H1 (cell line): Measurements from ENCODE around the gene HMSD. TPM values are rescaled to one million over a fixed set of nuclear protein-coding genes. Genes with fewer than 3 reads are reported as not detected.

Experiments
- CTCF ChIA-PET: fragments of 300-600 bp; sonication (Branson Sonifier 250); formaldehyde crosslinking; loops from one replicate; lab custom pipeline; 2021; ENCODE audit not compliant: partially characterized antibody; lab: Charles Lee
- POLR2A ChIA-PET: fragments of 300-600 bp; sonication (Branson Sonifier 250); formaldehyde crosslinking; loops from one replicate; lab custom pipeline; 2021; ENCODE audit warnings: inconsistent platforms; ENCODE audit not compliant: partially characterized antibody; lab: Charles Lee
- DNase-seq, 2 experiments: peaks; one replicate each; pipeline versions ENCODE4 v3.0.0 to v3.0.0-alpha.2; 2010 to 2022; ENCODE audit warnings: low spot score in 2 of 2, low read depth in 1 of 2, mixed read lengths in 1 of 2
- FAIRE-seq: peaks from 2 replicates; lab custom pipeline; 2011; peaks lifted over from hg19 to GRCh38; lab: Jason Lieb, UNC
- H2AFZ ChIP-seq: 2 replicates; pipeline ENCODE4 v1.8.1; 2012; ENCODE audit warnings: low read length, inconsistent platforms
- H2AK5ac ChIP-seq: 2 replicates; pipeline ENCODE4 v1.6.1; 2013; ENCODE audit warnings: low read depth, low read length
- H2BK120ac ChIP-seq: replicated peaks from 2 replicates; pipeline ENCODE3; 2013; ENCODE audit warnings: low read depth, low read length, inconsistent platforms
- H2BK12ac ChIP-seq: 2 replicates; pipeline ENCODE4 v1.6.1; 2013; ENCODE audit warnings: low read depth, low read length
- H2BK15ac ChIP-seq: 2 replicates; pipeline ENCODE4 v1.6.1; 2013; ENCODE audit warnings: low read length
- H2BK20ac ChIP-seq: 2 replicates; pipeline ENCODE4 v1.6.1; 2013; ENCODE audit warnings: low read length
- H2BK5ac ChIP-seq: 2 replicates; pipeline ENCODE4 v1.6.1; 2013; ENCODE audit warnings: low read depth, low read length
- H3K14ac ChIP-seq: 2 replicates; pipeline ENCODE4 v1.6.1; 2013; ENCODE audit warnings: inconsistent platforms; ENCODE audit not compliant: insufficient read length
- H3K18ac ChIP-seq: 2 replicates; pipeline ENCODE4 v1.6.1; 2013; ENCODE audit warnings: low read length; ENCODE audit errors: extremely low read depth
- H3K23ac ChIP-seq: 2 replicates; pipeline ENCODE4 v1.6.1; 2013; ENCODE audit warnings: inconsistent platforms; ENCODE audit not compliant: insufficient read length
- H3K23me2 ChIP-seq: 2 replicates; pipeline ENCODE4 v1.6.1; 2013; ENCODE audit warnings: low read depth, low read length
- H3K27ac ChIP-seq: 2 replicates; pipeline ENCODE4 v1.6.1; 2011; ENCODE audit warnings: low read depth, low read length, inconsistent platforms
- H3K27me3 ChIP-seq, 4 experiments: replicated peaks in 1 of 4; 1 replicate in 1 of 4; 2 replicates in 3 of 4; pipeline versions ENCODE4 v1.6.1 to v1.8.1; 2011 to 2013; ENCODE audit warnings: low read length in 3 of 4, mild to moderate bottlenecking in 3 of 4, inconsistent platforms in 2 of 4, mixed read lengths in 2 of 4, moderate library complexity in 1 of 4; ENCODE audit not compliant: control insufficient read depth in 3 of 4, insufficient read depth in 3 of 4; ENCODE audit errors: extremely low read depth in 1 of 4
- H3K36me3 ChIP-seq, 4 experiments: 2 replicates each; pipeline versions ENCODE4 v1.6.1 to v1.8.1; 2011 to 2013; ENCODE audit warnings: mild to moderate bottlenecking in 4 of 4, low read length in 3 of 4, moderate library complexity in 2 of 4, control low read depth in 1 of 4, inconsistent platforms in 1 of 4; ENCODE audit not compliant: insufficient read depth in 4 of 4, control insufficient read depth in 2 of 4
- H3K4ac ChIP-seq: replicated peaks from 2 replicates; pipeline ENCODE3; 2013; ENCODE audit warnings: low read length, low read depth, mixed read lengths, inconsistent platforms; ENCODE audit not compliant: insufficient read length
- H3K4me1 ChIP-seq, 4 experiments: replicated peaks in 1 of 4; 1 replicate in 1 of 4; 2 replicates in 3 of 4; pipeline versions ENCODE4 v1.6.1 to v1.8.1; 2011 to 2013; ENCODE audit warnings: low read length in 3 of 4, inconsistent platforms in 2 of 4, mixed read lengths in 1 of 4; ENCODE audit not compliant: insufficient read depth in 4 of 4, control insufficient read depth in 3 of 4
- H3K4me2 ChIP-seq, 2 experiments: 2 replicates each; pipeline versions ENCODE4 v1.6.1 to v1.8.1; 2011 to 2013; ENCODE audit warnings: low read depth in 2 of 2, low read length in 2 of 2, control low read depth in 1 of 2, inconsistent platforms in 1 of 2, mild to moderate bottlenecking in 1 of 2; ENCODE audit not compliant: insufficient read depth in 1 of 2
- H3K4me3 ChIP-seq, 4 experiments: fragments of 200-600, 300-600 bp in 1 of 4; sonication (generic), shearing (Covaris generic), sonication (Bioruptor Twin) in 1 of 4; 2 replicates each; pipeline versions ENCODE4 v1.5.1 to v1.8.1; 2011 to 2016; ENCODE audit warnings: low read length in 4 of 4, low read depth in 3 of 4, control low read depth in 2 of 4, inconsistent platforms in 2 of 4, mild to moderate bottlenecking in 2 of 4, mixed read lengths in 1 of 4, moderate library complexity in 1 of 4; ENCODE audit not compliant: insufficient read depth in 2 of 4; ENCODE audit errors: extremely low read depth in 1 of 4
- H3K56ac ChIP-seq: replicated peaks from 2 replicates; pipeline ENCODE3; 2013; ENCODE audit warnings: low read depth, mild to moderate bottlenecking, mixed read lengths, low read length, inconsistent platforms; ENCODE audit not compliant: insufficient read length
- H3K79me1 ChIP-seq: 2 replicates; pipeline ENCODE4 v1.6.1; 2013; ENCODE audit warnings: low read depth, low read length, control low read depth
- H3K79me2 ChIP-seq, 2 experiments: 2 replicates each; pipeline versions ENCODE4 v1.6.1 to v1.8.1; 2012 to 2013; ENCODE audit warnings: low read length in 2 of 2, mild to moderate bottlenecking in 2 of 2, inconsistent platforms in 1 of 2; ENCODE audit not compliant: insufficient read depth in 2 of 2, control insufficient read depth in 1 of 2
- H3K9ac ChIP-seq, 4 experiments: replicated peaks in 1 of 4; 1 replicate in 1 of 4; 2 replicates in 3 of 4; pipeline versions ENCODE4 v1.6.1 to v1.8.1; 2011 to 2013; ENCODE audit warnings: low read depth in 3 of 4, low read length in 3 of 4, control low read depth in 2 of 4, mild to moderate bottlenecking in 2 of 4, moderate library complexity in 2 of 4, inconsistent platforms in 1 of 4; ENCODE audit errors: extremely low read depth in 1 of 4
- H3K9me3 ChIP-seq, 2 experiments: 2 replicates each; pipeline versions ENCODE4 v1.6.1 to v1.8.1; 2012 to 2013; ENCODE audit warnings: mild to moderate bottlenecking in 2 of 2, moderate library complexity in 2 of 2, control low read depth in 1 of 2, inconsistent platforms in 1 of 2, low read depth in 1 of 2, low read length in 1 of 2, mixed read lengths in 1 of 2; ENCODE audit not compliant: insufficient read depth in 2 of 2
- H4K20me1 ChIP-seq, 2 experiments: replicated peaks in 1 of 2; 2 replicates each; pipeline versions ENCODE3 to v1.8.1; 2011 to 2013; ENCODE audit warnings: inconsistent platforms in 2 of 2, low read length in 2 of 2, mild to moderate bottlenecking in 1 of 2; ENCODE audit not compliant: insufficient read depth in 2 of 2, control insufficient read depth in 1 of 2
- H4K5ac ChIP-seq: 2 replicates; pipeline ENCODE4 v1.6.1; 2013; ENCODE audit warnings: low read length, low read depth, mixed read lengths, inconsistent platforms; ENCODE audit not compliant: insufficient read length
- H4K8ac ChIP-seq: 2 replicates; pipeline ENCODE4 v1.8.0; 2013; ENCODE audit warnings: mild to moderate bottlenecking, moderate library complexity, low read length, inconsistent platforms; ENCODE audit not compliant: insufficient read depth; ENCODE audit errors: extremely low read depth
- H4K91ac ChIP-seq: replicated peaks from 2 replicates; pipeline ENCODE3; 2013; ENCODE audit warnings: low read length, mixed read lengths, inconsistent platforms; ENCODE audit not compliant: insufficient read length
- KDM1A ChIP-seq: fragments of 200-600, 300-600 bp; sonication (generic); IDR thresholded peaks from 2 replicates; pipeline ENCODE4 v1.7.1; 2016; ENCODE audit warnings: mild to moderate bottlenecking, low read length, borderline replicate concordance
- POLR2A ChIP-seq, 2 experiments: IDR thresholded peaks; 1 replicate in 1 of 2; 2 replicates in 1 of 2; pipeline ENCODE4 v1.6.1; 2011; ENCODE audit warnings: low read depth in 2 of 2, low read length in 2 of 2, mild to moderate bottlenecking in 2 of 2; ENCODE audit errors: control extremely low read depth in 1 of 2
- POU5F1 ChIP-seq: IDR thresholded peaks from 2 replicates; pipeline ENCODE4 v1.6.1; 2011; ENCODE audit warnings: low read depth, mild to moderate bottlenecking, low read length, moderate library complexity
- RXRA ChIP-seq: IDR thresholded peaks from 2 replicates; pipeline ENCODE4 v1.6.1; 2011; ENCODE audit warnings: low read depth, mild to moderate bottlenecking, low read length, moderate library complexity; ENCODE audit not compliant: insufficient read depth
- TAF1 ChIP-seq: IDR thresholded peaks from 2 replicates; pipeline ENCODE4 v1.6.1; 2011; ENCODE audit warnings: mild to moderate bottlenecking, low read depth, low read length
- WGBS, 2 experiments: shearing (Covaris generic) in 1 of 2; methylation state at CpG; one replicate each; pipeline versions ENCODE4 v1.1.6 to v1.1.7; 2013 to 2015; ENCODE audit warnings: low lambda C conversion rate in 2 of 2, mixed read lengths in 2 of 2, inconsistent platforms in 1 of 2, low coverage in 1 of 2, missing lambda C conversion rate in 1 of 2; ENCODE audit not compliant: insufficient replicate concordance in 2 of 2, insufficient coverage in 1 of 2, insufficient read length in 1 of 2; ENCODE audit errors: extremely low coverage in 1 of 2, missing lambda C conversion rate in 1 of 2; 5-methylcytosine and 5-hydroxymethylcytosine counted together
- polyA plus RNA-seq, 7 experiments: library from polyadenylated mRNA; depleted of rRNA in 3 of 7; stranded (reverse) in 5 of 7; unstranded in 2 of 7; fragments of >200 nt in 5 of 7; fragments of 200-250 nt in 2 of 7; gene quantifications; 1 replicate in 5 of 7; 2 replicates in 1 of 7; 4 replicates in 1 of 7; pipeline versions ENCODE4 v1.2.1 to v1.2.3, GENCODE V29; 2011 to 2013; ENCODE audit warnings: missing spikeins in 2 of 7, mixed read lengths in 2 of 7
- total RNA-seq: library from RNA; stranded (reverse); fragmentation: NEBNext Ultra II Directional; extraction: Animal tissue kit (Norgen Biotek cat#: 25700); gene quantifications from 2 replicates; pipeline ENCODE4 v1.2.1, GENCODE V29; 2021

Gene HMSD
- total and polyA plus RNA-seq, 2 of the 8 experiments (the other 6 are each of a cell fraction or from before 2014, with no cell fraction given): 1.3 to 3.0 TPM

DNA sequence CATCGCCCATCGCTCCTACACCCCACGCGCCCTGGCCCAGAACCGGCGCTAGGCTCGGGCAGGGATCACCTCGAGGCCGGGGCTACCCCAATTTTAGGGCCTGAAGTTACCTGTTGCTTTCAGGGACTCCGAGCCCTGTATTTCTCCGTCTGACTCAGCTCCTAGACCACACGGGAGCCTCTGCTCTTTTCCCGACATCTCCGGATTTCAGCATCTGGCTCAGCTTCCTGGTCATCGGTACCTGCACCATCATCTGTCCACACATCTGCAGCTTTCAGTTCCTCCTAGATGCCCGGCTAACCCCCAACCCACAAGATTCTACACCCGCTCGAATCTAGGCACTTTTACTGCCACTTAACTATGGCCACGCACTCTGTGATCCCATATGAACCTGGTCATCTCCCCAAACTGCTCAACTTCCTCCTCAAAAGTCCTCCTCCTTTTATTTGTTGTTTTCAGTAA is 12.1 kb upstream of the HMSD start:
- Histone ChIP-seq H3K4me2 (peak overlapping the region; percentile 57 to 89), H2BK5ac (no peak overlapping the region), H4K5ac (no peak overlapping the region), H3K23ac (no peak overlapping the region), H3K23me2 (peaks cover 8% of the 10 kb centered on the region; the same call in 1 of the 2 replicates), H4K8ac (peak overlapping the region; percentile 80; the same call in 1 of the 2 replicates), H3K56ac (no peak overlapping the region), H3K4me1 (0 out of 7 replicates have a peak, but pooled peaks cover 0 to 3% (median 0%) of the 10 kb centered on the region in 4 experiments), H4K20me1 (no peaks in the 10 kb centered on the region), H3K36me3 (no peaks in the 10 kb centered on the region), H3K27me3 (peaks cover 3 to 19% (median 13%) of the 10 kb centered on the region in 4 experiments), H3K4me3 (peak overlapping the region; percentile 41 to 74 (median 56)), H2AK5ac (no peak overlapping the region), H3K79me2 (no peaks in the 10 kb centered on the region), H3K4ac (no peak overlapping the region), H3K14ac (no peak overlapping the region), H2AFZ (peak overlapping the region; percentile 88), H3K79me1 (no peaks in the 10 kb centered on the region), H2BK15ac (peak overlapping the region; percentile 97; the same call in 1 of the 2 replicates), H2BK20ac (no peak overlapping the region), H3K27ac (no peak overlapping the region), H3K9me3 (no peaks in the 10 kb centered on the region), H2BK12ac (no peak overlapping the region), H4K91ac (no peak overlapping the region), H3K9ac (no peak overlapping the region), H3K18ac (0 out of 2 replicates have a peak overlapping the region, but pooled peaks have one; percentile 14), H2BK120ac (no peak overlapping the region)
- FAIRE-seq (no peak), DNase-seq (no peak)
- POLR2A ChIA-PET: no interaction called here
- CTCF ChIA-PET: interaction anchor here (0.6 to 5.5 kb wide), 34 partner anchors 9 to 1410 kb away, joined by 3 to 35 read pairs (median 5); partner anchors contain the start of gene SERPINB10
- 56% methylated on average over 19 of the region's 19 CpGs; no CpG with 5 or more reads in 1 of the 2 experiments for WGBS, 2 experiments
- TF ChIP-seq RXRA (no peak), KDM1A (no peak), TAF1 (0 out of 2 replicates have a peak, but pooled peaks have one; percentile 2), POLR2A (IDR thresholded peaks at IDR 0.05; ENCODE audit: control extremely low read depth in 1 of 2, low read depth in 2 of 2, low read length in 2 of 2) (no peak), POU5F1 (no peak)
